Measurements from ENCODE around the gene POLD2.

Gene POLD2

GRCh38 chr7:44079331-44080021, 43.9 kb downstream of the POLD2 start:
- no peak for DNase-seq

- no peak for DNase-seq
These were observed 44.8 kb downstream of the POLD2 start for GRCh38 chr7:44078521-44078920.

GRCh38 chr7:44077681-44078091, 45.7 kb downstream of the POLD2 start:
- DNase-seq, result no peak

GRCh38 chr7:44077061-44077460, 46.3 kb downstream of the POLD2 start:
- DNase-seq, result no peak

- DNase-seq, result no peak
These were observed 47.0 kb downstream of the POLD2 start for GRCh38 chr7:44076101-44076895.

GRCh38 chr7:44075296-44076075, 47.9 kb downstream of the POLD2 start:
- no peak for DNase-seq

GRCh38 chr7:44074349-44074695, 49.0 kb downstream of the POLD2 start:
- DNase-seq, result no peak

GRCh38 chr7:44073664-44074348, 49.5 kb downstream of the POLD2 start:
- DNase-seq, result peak; percentile 55

GRCh38 chr7:44072364-44073231, 50.8 kb downstream of the POLD2 start:
- peak; percentile 80 for DNase-seq

GRCh38 chr7:44071726-44072363, 51.5 kb downstream of the POLD2 start:
- no peak for DNase-seq

GRCh38 chr7:44068054-44068453, 55.3 kb downstream of the POLD2 start:
- no peak for DNase-seq

- DNase-seq, result no peak
These were observed 56.0 kb downstream of the POLD2 start for GRCh38 chr7:44067064-44067951.

- DNase-seq, result no peak
These were observed 56.8 kb downstream of the POLD2 start for GRCh38 chr7:44066494-44067063.

GRCh38 chr7:44066111-44066460, 57.3 kb downstream of the POLD2 start:
- no peak for DNase-seq

- no peak for DNase-seq
These were observed 57.8 kb downstream of the POLD2 start, which contains the start of gene PGAM2 for GRCh38 chr7:44065431-44066110. Gene PGAM2 (minus strand): TSS chr7:44065567. CDS start chr7:44065529, 38 bp downstream.

- DNase-seq, result no peak
These were observed 58.4 kb downstream of the POLD2 start for GRCh38 chr7:44064791-44065430.
